Small intestine (tissue), 7 donors: ENCODE results near the gene UBIAD1. TPM values are rescaled to one million over a fixed set of nuclear protein-coding genes. Genes with fewer than 3 reads are reported as not detected.

ENCODE experiments used
- DNase-seq, 2 donors: peaks; one replicate each; pipeline versions ENCODE4 v3.0.0 to v3.0.0-alpha.2; 2013
- FAIRE-seq: peaks from 2 replicates; lab custom pipeline; 2012; peaks lifted over from hg19 to GRCh38; lab: Jason Lieb, UNC
- H3K27ac ChIP-seq, 3 donors: one replicate each; pipeline ENCODE4 v1.5.1; 2013; ENCODE audit warnings: low read length in 2 of 3, mild to moderate bottlenecking in 2 of 3, control low read depth in 1 of 3, inconsistent platforms in 1 of 3, low read depth in 1 of 3, moderate library complexity in 1 of 3
- H3K27me3 ChIP-seq, 3 donors: one replicate each; pipeline ENCODE4 v1.6.1; 2013; ENCODE audit warnings: low read length in 3 of 3, inconsistent platforms in 1 of 3; ENCODE audit not compliant: control insufficient read depth in 3 of 3, insufficient read depth in 3 of 3
- H3K36me3 ChIP-seq, 3 donors: one replicate each; pipeline ENCODE4 v1.6.1; 2013; ENCODE audit warnings: low read length in 3 of 3, inconsistent platforms in 1 of 3, low read depth in 1 of 3, mild to moderate bottlenecking in 1 of 3, moderate library complexity in 1 of 3; ENCODE audit not compliant: control insufficient read depth in 3 of 3, insufficient read depth in 2 of 3
- H3K4me1 ChIP-seq, 3 donors: one replicate each; pipeline ENCODE4 v1.6.1; 2013; ENCODE audit warnings: low read length in 2 of 3, inconsistent platforms in 1 of 3, low read depth in 1 of 3, mild to moderate bottlenecking in 1 of 3, moderate library complexity in 1 of 3; ENCODE audit not compliant: control insufficient read depth in 3 of 3, insufficient read depth in 2 of 3
- H3K4me3 ChIP-seq, 3 donors: one replicate each; pipeline ENCODE4 v1.5.1; 2013; ENCODE audit warnings: low read length in 3 of 3, control low read depth in 1 of 3, inconsistent platforms in 1 of 3, low read depth in 1 of 3, mild to moderate bottlenecking in 1 of 3, moderate library complexity in 1 of 3
- H3K9me3 ChIP-seq, 2 donors: one replicate each; pipeline ENCODE4 v1.6.1; 2013; ENCODE audit warnings: low read depth in 1 of 2, low read length in 1 of 2; ENCODE audit not compliant: control insufficient read depth in 2 of 2, insufficient read depth in 1 of 2
- WGBS, 3 donors: extraction: QIAGEN DNeasy Blood & Tissue Kit; methylation state at CpG; one replicate each; pipeline ENCODE4 v1.1.7; 2013; 5-methylcytosine and 5-hydroxymethylcytosine counted together
- polyA plus RNA-seq, 4 donors: library from polyadenylated mRNA; stranded (reverse) in 3 of 4; unstranded in 1 of 4; fragments of 200-250 nt in 3 of 4; fragments of 120-200 nt in 1 of 4; gene quantifications; one replicate each; pipeline versions ENCODE4 v1.2.1 to v1.2.3, GENCODE V29; 2013
- donor health status: healthy with polysubstance abuse.
- donor health status: control.
- donor health status: control.
- donor health status: Bipolar disorder and iron deficiency.
- donor health status: healthy.

Gene UBIAD1
- polyA plus RNA-seq, 4 donors: 3.2 to 12.8 (median 7.3) TPM

DNA sequence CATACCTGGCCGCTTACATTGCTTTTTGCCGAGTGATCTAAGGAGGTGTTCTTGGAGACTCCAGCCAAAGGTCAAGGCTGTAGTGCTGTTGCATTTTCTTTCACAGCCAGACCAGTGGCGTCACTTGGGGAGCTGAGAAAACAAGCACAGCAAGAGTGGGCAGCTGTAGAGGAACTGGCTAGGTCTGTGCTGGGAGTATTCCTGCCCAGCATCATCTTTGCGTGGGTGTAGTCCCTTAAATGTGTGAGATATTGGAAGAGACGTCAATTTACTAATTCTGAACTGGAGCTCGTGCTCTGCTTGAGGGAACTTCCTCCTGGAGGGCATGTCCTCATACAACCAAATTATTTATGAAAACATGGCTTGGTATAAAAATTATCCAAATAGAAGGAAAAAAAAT is 10.2 kb downstream of the UBIAD1 start:
- Histone ChIP-seq H3K9me3 (no peaks in the 10 kb centered on the region), H3K4me1 (no peaks in the 10 kb centered on the region), H3K27ac (no peak overlapping the region), H3K4me3 (no peak overlapping the region), H3K27me3 (no peaks in the 10 kb centered on the region), H3K36me3 (peaks cover 0 to 38% (median 7%) of the 10 kb centered on the region in 3 donors)
- no peak for DNase-seq
- FAIRE-seq: no peak
- 85 to 92% (median 91%) methylated on average over 6 of the region's 6 CpGs for WGBS, 3 donors

DNA sequence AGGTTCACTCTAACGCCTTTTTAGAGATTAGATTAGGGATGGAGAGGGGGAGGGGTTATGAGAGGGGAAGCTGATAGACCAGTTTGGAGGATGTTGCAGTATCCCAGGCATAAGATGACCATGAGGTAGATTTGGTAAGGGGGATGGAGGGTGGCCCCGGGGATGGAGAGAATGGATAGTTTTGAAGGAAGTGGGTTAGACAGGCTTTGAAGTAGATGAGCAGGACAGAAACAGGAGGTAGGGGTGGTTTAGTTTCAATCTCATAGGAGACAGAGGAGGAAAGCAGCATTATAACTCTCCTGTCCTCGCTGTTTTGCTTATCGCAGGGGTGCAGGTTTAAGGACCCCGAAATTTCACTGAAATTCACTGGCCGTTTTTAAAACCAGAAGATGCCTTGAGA is 11.8 kb downstream of the UBIAD1 start:
- FAIRE-seq: no peak
- Histone ChIP-seq H3K9me3 (no peaks in the 10 kb centered on the region), H3K4me3 (no peak overlapping the region), H3K4me1 (no peaks in the 10 kb centered on the region), H3K27me3 (no peaks in the 10 kb centered on the region), H3K36me3 (peaks cover 0 to 43% (median 5%) of the 10 kb centered on the region in 3 donors), H3K27ac (no peak overlapping the region)
- no peak for DNase-seq
- 80 to 84% (median 82%) methylated on average over 6 of the region's 6 CpGs for WGBS, 3 donors

DNA sequence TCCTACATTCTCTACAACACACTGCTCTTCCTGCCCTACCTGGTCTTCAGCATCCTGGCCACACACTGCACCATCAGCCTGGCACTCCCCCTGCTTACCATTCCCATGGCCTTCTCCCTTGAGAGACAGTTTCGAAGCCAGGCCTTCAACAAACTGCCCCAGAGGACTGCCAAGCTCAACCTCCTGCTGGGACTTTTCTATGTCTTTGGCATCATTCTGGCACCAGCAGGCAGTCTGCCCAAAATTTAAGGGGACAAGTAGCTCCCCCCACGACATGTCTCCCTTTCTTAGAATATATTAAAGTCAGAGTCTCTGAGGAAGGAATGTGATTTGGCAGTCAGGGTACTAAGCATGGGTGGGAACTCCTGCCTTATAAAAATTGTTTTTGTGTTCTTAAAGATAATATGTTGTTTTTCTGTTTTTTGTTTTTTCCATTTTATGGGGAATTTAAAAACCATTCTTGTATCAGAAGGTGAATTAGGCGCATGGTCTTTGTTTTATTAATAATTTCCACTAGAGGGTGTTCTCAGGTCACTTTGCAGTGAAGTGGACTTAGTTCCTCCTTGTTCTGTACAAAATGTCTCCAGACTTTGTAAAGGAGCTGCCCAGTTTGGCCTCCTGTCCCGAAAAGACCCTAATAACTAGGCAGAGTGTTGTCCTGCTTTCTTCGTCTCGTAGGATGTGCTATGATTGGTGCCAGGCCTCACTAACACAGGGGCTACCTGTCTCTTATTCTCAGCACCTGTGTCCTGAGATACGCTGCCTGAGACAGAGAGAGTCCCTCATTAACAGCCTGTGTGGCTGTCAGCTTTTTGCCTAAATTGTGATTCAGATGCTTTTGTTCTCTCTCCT is 13.1 kb downstream of the UBIAD1 start:
- DNase-seq (peak in 1 of 2 donors; percentile 14), FAIRE-seq (no peak)
- Histone ChIP-seq H3K4me3 (no peak overlapping the region), H3K27me3 (no peaks in the 10 kb centered on the region), H3K4me1 (no peaks in the 10 kb centered on the region), H3K9me3 (no peaks in the 10 kb centered on the region), H3K36me3 (peaks cover 0 to 45% (median 3%) of the 10 kb centered on the region in 3 donors), H3K27ac (no peak overlapping the region)
- 85 to 89% (median 87%) methylated on average over 7 of the region's 7 CpGs for WGBS, 3 donors

DNA sequence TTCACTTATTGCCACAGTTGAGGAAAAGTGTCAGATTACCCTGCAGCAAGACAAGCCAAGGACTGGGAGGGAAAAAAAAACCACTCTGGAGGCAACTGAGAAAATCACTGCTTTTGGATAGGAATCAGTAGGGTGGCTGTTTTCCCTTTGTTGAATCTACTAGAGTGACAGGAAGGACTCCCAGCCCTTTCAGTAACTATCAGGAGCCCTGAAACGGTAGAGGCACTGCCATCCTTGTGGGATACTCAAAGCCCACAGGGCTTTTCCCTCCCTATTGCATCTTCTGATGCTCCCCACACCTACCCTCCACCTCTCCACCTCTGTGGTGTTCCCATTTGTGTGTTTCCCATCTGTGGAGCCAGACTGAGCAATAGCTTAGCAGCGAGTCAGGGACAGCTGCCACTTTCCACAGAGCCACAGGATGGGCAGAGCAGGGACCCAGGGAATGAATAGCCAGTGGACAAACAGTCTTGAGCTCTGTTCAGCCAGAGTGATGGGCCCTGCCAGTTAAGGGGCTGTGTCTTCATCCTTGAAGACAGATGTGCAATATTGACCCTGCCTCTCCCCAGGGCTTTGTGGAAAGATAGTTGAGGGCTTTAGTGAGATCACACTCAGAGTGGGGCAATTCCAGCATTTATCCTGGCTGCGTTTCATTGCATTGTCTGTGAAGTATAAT is 13.9 kb downstream of the UBIAD1 start:
- H3K4me3 ChIP-seq: no peak overlapping the region
- FAIRE-seq (no peak), DNase-seq (no peak)
- H3K9me3 ChIP-seq: no peaks in the 10 kb centered on the region
- H3K4me1 ChIP-seq: no peaks in the 10 kb centered on the region
- H3K27ac ChIP-seq: no peak overlapping the region
- peaks cover 0 to 46% (median 3%) of the 10 kb centered on the region in 3 donors for H3K36me3 ChIP-seq
- no peaks in the 10 kb centered on the region for H3K27me3 ChIP-seq
- 88 to 96% (median 95%) methylated on average over 3 of the region's 3 CpGs for WGBS, 3 donors

DNA sequence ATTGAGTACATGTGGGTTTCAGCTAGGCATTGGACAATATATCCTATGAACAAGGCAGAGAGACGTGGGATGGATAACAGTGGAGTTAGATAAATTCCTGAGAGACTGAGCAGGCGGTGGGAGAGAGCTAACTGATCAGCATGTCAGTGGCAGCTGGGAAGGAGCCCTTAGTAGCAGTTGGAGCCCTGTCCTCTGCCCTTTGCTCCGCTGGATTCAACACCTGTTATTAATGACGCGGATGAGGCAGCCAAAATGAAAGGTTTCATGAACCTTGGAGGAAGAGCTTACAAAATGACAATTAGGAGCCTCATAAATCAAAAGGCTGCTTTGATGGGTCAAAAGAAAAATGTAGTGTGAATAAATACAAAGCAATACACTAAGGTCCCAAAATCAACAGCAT is 16.1 kb downstream of the UBIAD1 start:
- Histone ChIP-seq H3K9me3 (no peaks in the 10 kb centered on the region), H3K36me3 (peaks cover 0 to 42% (median 0%) of the 10 kb centered on the region in 3 donors), H3K4me3 (no peak overlapping the region), H3K27ac (no peak overlapping the region), H3K4me1 (no peaks in the 10 kb centered on the region), H3K27me3 (no peaks in the 10 kb centered on the region)
- WGBS, 3 donors: 27 to 67% (median 49%) methylated on average over 5 of the region's 5 CpGs
- DNase-seq (peak in 1 of 2 donors; percentile 35), FAIRE-seq (no peak)

DNA sequence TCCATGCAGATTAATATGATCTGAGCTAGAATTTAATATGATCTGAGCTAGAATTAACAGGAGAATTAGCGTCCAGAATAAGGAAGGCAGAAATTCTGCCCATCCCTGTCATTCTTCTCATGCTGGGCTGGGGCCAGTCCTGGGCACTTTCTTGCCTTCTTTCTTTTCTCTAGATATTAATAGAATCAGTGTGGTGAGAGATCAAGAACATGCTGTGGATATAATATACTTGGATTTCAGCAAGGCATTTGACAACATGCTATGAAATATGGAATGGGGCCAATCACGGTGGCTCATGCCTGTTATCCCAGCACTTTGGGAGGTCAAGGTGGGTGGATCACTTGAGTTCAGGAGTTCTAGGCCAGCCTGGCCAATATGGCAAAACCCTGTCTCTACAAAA is 18.1 kb downstream of the UBIAD1 start:
- FAIRE-seq: no peak
- 84 to 94% (median 92%) methylated on average over 2 of the region's 2 CpGs for WGBS, 3 donors
- DNase-seq: no peak
- peaks cover 0 to 49% (median 0%) of the 10 kb centered on the region in 3 donors for H3K36me3 ChIP-seq
- no peaks in the 10 kb centered on the region for H3K9me3 ChIP-seq
- H3K27me3 ChIP-seq: no peaks in the 10 kb centered on the region
- H3K27ac ChIP-seq: no peak overlapping the region
- H3K4me3 ChIP-seq: no peak overlapping the region
- H3K4me1 ChIP-seq: no peaks in the 10 kb centered on the region

DNA sequence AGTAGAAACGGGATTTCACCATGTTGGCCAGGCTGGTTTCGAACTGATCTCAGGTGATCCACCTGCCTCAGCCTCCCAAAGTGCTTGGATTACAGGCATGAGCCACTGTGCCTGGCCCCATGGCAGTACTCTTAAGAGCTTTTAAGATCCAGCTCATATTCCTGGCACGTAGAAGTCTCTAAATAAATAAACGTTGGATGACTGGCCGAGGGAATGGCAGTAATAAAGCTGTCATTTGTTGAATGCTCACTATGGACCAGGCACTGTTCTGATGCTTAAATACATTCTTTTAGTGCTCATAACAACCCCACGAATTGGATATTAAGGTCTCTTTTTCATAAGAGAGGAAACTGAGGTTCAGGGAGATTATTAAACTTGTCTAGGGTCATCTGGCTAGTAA is 20.9 kb downstream of the UBIAD1 start:
- 82 to 87% (median 87%) methylated on average over 6 of the region's 6 CpGs for WGBS, 3 donors
- Histone ChIP-seq H3K27ac (no peak overlapping the region), H3K4me1 (no peaks in the 10 kb centered on the region), H3K4me3 (no peak overlapping the region), H3K27me3 (no peaks in the 10 kb centered on the region), H3K36me3 (peaks cover 0 to 36% (median 0%) of the 10 kb centered on the region in 3 donors), H3K9me3 (no peaks in the 10 kb centered on the region)
- FAIRE-seq: no peak
- DNase-seq: no peak

DNA sequence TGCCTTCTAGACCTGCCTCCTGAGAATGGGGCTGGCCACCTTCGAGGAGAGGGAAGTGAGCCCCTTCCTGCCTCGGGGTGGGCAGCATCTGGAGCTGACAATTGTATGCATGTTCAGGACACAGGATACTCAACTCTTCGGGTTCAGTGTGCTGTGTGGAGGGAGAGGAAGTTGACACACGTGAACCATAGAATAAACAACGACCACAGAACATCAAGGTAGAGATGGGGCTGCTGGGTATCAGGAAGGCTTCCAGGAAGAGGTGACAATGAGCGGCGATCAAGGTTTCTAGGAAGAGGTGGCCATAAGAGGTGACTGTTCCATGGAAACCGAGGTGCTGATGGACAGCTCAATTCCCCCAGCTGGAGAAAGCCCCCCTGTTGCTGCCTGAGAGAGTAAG is 22.0 kb downstream of the UBIAD1 start:
- FAIRE-seq: no peak
- H3K27ac ChIP-seq: no peak overlapping the region
- no peak overlapping the region for H3K4me3 ChIP-seq
- H3K4me1 ChIP-seq: no peaks in the 10 kb centered on the region
- DNase-seq: no peak
- no peaks in the 10 kb centered on the region for H3K27me3 ChIP-seq
- WGBS, 3 donors: 68 to 80% (median 69%) methylated on average over 8 of the region's 8 CpGs
- H3K36me3 ChIP-seq: peaks cover 0 to 32% (median 0%) of the 10 kb centered on the region in 3 donors
- no peaks in the 10 kb centered on the region for H3K9me3 ChIP-seq
